Activated B cell treated with CpG ODN at 0.5 μM for 24 hours (primary cell): ENCODE results near the gene DNAH11. TPM values are rescaled to one million over a fixed set of nuclear protein-coding genes. Genes with fewer than 3 reads are reported as not detected.

Source experiments
- ATAC-seq: fragments of 200-7000 bp; cut with Tn5 transposase; one replicate; pipeline ENCODE4 v1.10.0; 2021; ENCODE audit warnings: low read depth, mild to moderate bottlenecking, moderate library complexity
- CTCF ChIA-PET: fragments of 350-600 bp; sonication (Branson Sonifier 250); formaldehyde crosslinking; loops from one replicate; lab custom pipeline; 2021; ENCODE audit warnings: antibody characterized with exemption; lab: Charles Lee
- POLR2A ChIA-PET: fragments of 350-600 bp; sonication (Branson Sonifier 250); formaldehyde crosslinking; loops from one replicate; lab custom pipeline; 2021; ENCODE audit warnings: antibody characterized with exemption; lab: Charles Lee
- DNase-seq: peaks from one replicate; pipeline ENCODE4 v3.0.0; 2022
- H3K27ac Mint-ChIP-seq: one replicate; pipeline ENCODE4 v1.8.0; 2020; ENCODE audit warnings: mixed read lengths
- H3K27me3 Mint-ChIP-seq: one replicate; pipeline ENCODE4 v1.8.0; 2021; ENCODE audit warnings: mixed read lengths
- H3K36me3 Mint-ChIP-seq: one replicate; pipeline ENCODE4 v1.8.0; 2021; ENCODE audit warnings: low read depth, mixed read lengths
- H3K4me1 Mint-ChIP-seq: one replicate; pipeline ENCODE4 v1.8.0; 2021; ENCODE audit warnings: mixed read lengths
- H3K4me3 Mint-ChIP-seq: one replicate; pipeline ENCODE4 v1.8.0; 2020; ENCODE audit warnings: mild to moderate bottlenecking, mixed read lengths
- H3K9me3 Mint-ChIP-seq: one replicate; pipeline ENCODE4 v1.8.0; 2020; ENCODE audit warnings: mixed read lengths
- intact Hi-C: fragments of 100-400 bp; cut with micrococcal nuclease; formaldehyde crosslinking; loops from one replicate; pipeline ENCODE4 v1.15.1; 2024
- total RNA-seq: library from RNA; stranded (reverse); gene quantifications from 2 replicates; pipeline ENCODE4 v1.2.3, GENCODE V29; 2022
- TF ChIP-seq, protein P1 (sequence below): fragments of 200-600 bp; IDR thresholded peaks from one replicate; pipeline ENCODE4 v1.8.0; 2022; ENCODE audit warnings: antibody characterized with exemption, mild to moderate bottlenecking

Gene DNAH11
- total RNA-seq, 1 donor from 2014 or later = not detected

DNA sequence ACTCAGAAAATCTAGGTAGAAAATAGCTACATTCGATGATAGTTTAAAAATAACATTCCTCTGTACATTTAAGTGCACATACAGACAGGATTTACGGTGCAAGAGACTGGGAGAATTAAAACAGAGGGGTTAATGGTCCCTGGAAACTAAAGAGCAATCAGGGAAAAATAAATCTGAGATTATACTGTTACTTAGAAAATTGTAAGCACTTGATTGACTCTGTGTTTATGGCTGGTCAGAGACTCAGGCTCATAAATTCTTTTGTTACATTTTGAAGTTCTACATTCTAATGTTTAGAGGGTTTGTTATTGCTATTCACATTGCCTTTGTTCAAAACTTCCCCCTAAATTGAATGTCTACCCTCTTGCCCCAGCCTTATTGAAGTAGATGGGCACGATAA is 348.5 kb downstream of the DNAH11 start:
- H3K4me1 Mint-ChIP-seq = peaks cover 3% of the 10 kb centered on the region
- no peak for ATAC-seq
- TF ChIP-seq, protein P1, sequence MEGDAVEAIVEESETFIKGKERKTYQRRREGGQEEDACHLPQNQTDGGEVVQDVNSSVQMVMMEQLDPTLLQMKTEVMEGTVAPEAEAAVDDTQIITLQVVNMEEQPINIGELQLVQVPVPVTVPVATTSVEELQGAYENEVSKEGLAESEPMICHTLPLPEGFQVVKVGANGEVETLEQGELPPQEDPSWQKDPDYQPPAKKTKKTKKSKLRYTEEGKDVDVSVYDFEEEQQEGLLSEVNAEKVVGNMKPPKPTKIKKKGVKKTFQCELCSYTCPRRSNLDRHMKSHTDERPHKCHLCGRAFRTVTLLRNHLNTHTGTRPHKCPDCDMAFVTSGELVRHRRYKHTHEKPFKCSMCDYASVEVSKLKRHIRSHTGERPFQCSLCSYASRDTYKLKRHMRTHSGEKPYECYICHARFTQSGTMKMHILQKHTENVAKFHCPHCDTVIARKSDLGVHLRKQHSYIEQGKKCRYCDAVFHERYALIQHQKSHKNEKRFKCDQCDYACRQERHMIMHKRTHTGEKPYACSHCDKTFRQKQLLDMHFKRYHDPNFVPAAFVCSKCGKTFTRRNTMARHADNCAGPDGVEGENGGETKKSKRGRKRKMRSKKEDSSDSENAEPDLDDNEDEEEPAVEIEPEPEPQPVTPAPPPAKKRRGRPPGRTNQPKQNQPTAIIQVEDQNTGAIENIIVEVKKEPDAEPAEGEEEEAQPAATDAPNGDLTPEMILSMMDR = no peak

DNA sequence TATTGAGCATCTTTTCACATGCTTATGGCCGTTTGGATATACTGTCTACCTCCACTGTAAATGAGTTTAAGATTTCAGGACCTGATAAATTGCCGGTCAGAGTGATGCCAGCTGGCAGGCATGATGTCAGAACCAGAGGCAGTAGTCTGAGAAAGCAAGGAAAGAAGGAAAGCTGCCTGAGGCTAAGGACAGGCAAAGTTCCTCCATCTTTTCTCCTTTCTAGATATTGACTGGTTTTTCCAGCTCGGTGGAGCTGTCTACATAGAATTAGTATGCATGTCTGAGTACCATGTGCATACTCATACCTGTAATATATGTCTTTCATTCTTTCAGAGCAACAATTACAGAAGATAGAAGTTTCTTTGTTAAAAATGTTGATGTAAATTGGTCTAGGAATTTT is 350.6 kb downstream of the DNAH11 start:
- POLR2A ChIA-PET = interaction anchor here (1.3 kb wide), 1 partner anchor 52 kb away, joined by 3 read pairs; no protein-coding TSS in a partner anchor

More for the DNA sequence above, 348.5 kb downstream of the DNAH11 start:
- Mint-ChIP-seq H3K27ac (no peak overlapping the region), H3K27me3 (no peaks in the 10 kb centered on the region), H3K4me3 (no peak overlapping the region), H3K36me3 (peaks cover 7% of the 10 kb centered on the region), H3K9me3 (no peaks in the 10 kb centered on the region)
- DNase-seq = no peak
- ChIA-PET POLR2A (no interaction called here), CTCF (no interaction called here)
- intact Hi-C loops = loop anchor here (10.0 kb wide), 1 partner anchor 386 kb away; no protein-coding TSS in a partner anchor

DNA sequence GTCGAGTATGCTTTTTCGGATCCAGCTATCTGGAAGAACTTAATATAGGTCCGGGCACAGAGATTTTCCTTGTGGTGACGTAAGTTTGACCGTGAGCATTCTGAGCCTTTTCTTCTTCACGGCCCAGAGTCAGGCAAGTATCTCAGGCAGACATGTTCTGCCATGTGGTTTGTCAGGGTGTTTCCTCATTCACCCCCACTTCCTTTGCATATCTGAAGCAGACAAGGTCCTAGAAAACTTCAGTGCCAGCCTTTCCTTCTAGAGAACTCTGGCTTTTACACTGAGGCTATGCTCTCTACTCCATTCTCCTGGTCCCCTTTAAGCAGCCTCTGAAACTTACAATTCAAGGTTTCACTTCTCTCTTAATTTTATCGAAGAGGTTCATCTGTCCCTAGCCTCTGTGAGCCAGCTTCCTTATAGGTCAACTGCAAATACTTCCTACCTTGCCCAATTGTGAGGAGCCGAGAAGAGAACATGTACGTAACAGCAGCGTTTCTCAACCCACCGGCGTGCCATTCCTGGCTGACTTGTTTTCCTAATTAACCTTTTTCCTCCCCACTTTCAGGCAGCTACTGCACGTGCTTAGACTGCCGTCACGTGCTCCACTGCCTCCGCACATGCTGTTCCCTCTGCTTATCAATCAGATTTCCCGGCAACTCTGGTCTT is 355.6 kb downstream of the DNAH11 start:
- TF ChIP-seq, protein P1 = no peak
- Mint-ChIP-seq H3K27ac (peak overlapping the region; percentile 97), H3K36me3 (peaks cover 42% of the 10 kb centered on the region), H3K4me1 (peaks cover 24% of the 10 kb centered on the region), H3K4me3 (peak overlapping the region; percentile 81), H3K27me3 (no peaks in the 10 kb centered on the region), H3K9me3 (no peaks in the 10 kb centered on the region)
- ATAC-seq = peak; percentile 92
- ChIA-PET CTCF (interaction anchor here (1.1 kb wide), 1 partner anchor 102 kb away, joined by 3 read pairs; no protein-coding TSS in a partner anchor), POLR2A (interaction anchor here (0.5 to 2.4 kb wide), 7 partner anchors 10 to 1283 kb away, joined by 3 to 26 read pairs (median 5); partner anchors contain the start of gene CDCA7L)
- intact Hi-C loops = loop anchor here (1.0 to 10.0 kb wide), 8 partner anchors 14 to 1101 kb away; partner anchors contain the start of gene CDCA7L
- no peak for DNase-seq

More for the DNA sequence above, 350.6 kb downstream of the DNAH11 start:
- H3K4me1 Mint-ChIP-seq = peaks cover 21% of the 10 kb centered on the region
- CTCF ChIA-PET = interaction anchor here (1.4 kb wide), 1 partner anchor 640 kb away, joined by 4 read pairs; no protein-coding TSS in a partner anchor
- H3K4me3 Mint-ChIP-seq = no peak overlapping the region
- H3K27ac Mint-ChIP-seq = no peak overlapping the region
- no peak for DNase-seq
- H3K27me3 Mint-ChIP-seq = no peaks in the 10 kb centered on the region
- TF ChIP-seq, protein P1 = no peak
- intact Hi-C loops = loop anchor here (10.0 kb wide), 1 partner anchor 389 kb away; no protein-coding TSS in a partner anchor
- H3K36me3 Mint-ChIP-seq = peaks cover 4% of the 10 kb centered on the region
- H3K9me3 Mint-ChIP-seq = no peaks in the 10 kb centered on the region
- no peak for ATAC-seq

DNA sequence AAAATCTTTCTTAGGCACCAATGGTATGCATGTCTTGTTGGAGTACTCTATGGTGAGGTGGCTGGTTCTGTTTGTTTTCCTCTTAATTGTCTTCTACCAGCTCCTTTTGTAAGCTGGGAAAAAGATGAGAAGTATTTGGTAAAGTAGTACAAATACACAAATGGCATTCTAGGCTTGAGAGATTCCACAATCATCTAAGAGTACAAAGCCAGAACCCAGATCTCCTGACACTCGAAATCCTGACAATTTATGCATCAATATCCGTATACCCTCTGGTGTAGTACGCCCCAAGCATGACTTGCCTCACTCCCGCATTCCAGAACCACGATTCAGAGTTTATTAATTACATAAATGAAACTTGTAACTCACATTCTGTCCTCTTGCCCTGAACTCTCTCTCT is 359.4 kb downstream of the DNAH11 start:
- peaks cover 17% of the 10 kb centered on the region for H3K4me1 Mint-ChIP-seq
- no peak overlapping the region for H3K4me3 Mint-ChIP-seq
- ChIA-PET CTCF (no interaction called here), POLR2A (no interaction called here)
- no peaks in the 10 kb centered on the region for H3K27me3 Mint-ChIP-seq
- intact Hi-C loops = no loop called here
- ATAC-seq = no peak
- H3K36me3 Mint-ChIP-seq = peaks cover 75% of the 10 kb centered on the region
- DNase-seq = no peak
- TF ChIP-seq, protein P1 = no peak
- H3K9me3 Mint-ChIP-seq = no peaks in the 10 kb centered on the region
- H3K27ac Mint-ChIP-seq = no peak overlapping the region

DNA sequence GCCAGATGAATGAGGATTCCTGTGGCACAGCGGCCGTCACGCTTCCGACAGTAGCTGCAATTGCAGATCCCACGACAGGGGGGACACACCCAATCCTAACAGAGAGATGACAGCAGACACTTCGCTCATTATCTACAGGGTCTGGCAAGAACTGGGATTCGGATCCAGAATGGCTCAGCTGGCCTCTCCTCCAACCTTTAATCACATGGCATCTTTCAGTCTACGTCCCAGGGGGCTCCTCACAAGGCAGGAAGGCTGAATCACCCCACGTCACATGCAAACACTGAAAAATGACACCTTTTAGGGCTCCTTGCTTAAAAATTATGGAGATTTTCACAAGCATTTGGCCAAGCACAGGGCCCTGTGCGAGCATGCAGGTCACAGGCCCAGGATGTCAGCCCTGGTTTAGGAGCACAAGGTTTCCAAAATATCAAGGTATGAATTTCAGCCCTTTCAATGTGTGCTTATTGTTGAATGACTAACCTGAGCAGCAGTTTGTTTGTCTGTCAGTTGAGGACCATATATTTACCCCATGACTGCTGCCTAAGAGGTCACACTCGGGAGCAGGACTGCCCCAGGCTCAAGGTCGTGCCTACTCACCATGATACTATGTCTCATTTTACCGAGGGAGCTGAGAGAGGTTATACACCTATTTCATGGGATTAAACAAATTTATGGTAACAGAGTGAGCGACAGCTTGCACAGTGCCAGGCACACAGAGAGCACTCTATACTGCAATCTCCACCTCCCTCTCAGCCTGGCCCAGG is 360.4 kb downstream of the DNAH11 start:
- DNase-seq (no peak), ATAC-seq (no peak)
- ChIA-PET POLR2A (no interaction called here), CTCF (no interaction called here)
- Mint-ChIP-seq H3K4me1 (peaks cover 9% of the 10 kb centered on the region), H3K9me3 (no peaks in the 10 kb centered on the region), H3K36me3 (peaks cover 83% of the 10 kb centered on the region), H3K4me3 (no peak overlapping the region), H3K27ac (no peak overlapping the region), H3K27me3 (no peaks in the 10 kb centered on the region)
- intact Hi-C loops = no loop called here
- TF ChIP-seq, protein P1 = no peak
